Measurements from ENCODE around the gene TIMP3.

GRCh38 chr22:32868946-32869345, 67.4 kb downstream of the TIMP3 start:
- no peak for TF ChIP-seq CTCF (IDR thresholded peaks at IDR 0.05)
- no peak for TF ChIP-seq POLR2A (IDR thresholded peaks at IDR 0.05)

Measured in lower leg skin (tissue), 3 donors.